SK-N-MC (cell line): ENCODE measurements around the gene MAP1LC3B.

Experiments used
- EZH2 ChIP-seq: fragments of 200-600 bp; sonication (generic); IDR thresholded peaks from one replicate; pipeline ENCODE4 v1.6.1; 2017; ENCODE audit warnings: antibody characterized with exemption
- FOXP2 ChIP-seq: optimal IDR thresholded peaks from 2 replicates; pipeline ENCODE3; 2011; ENCODE audit warnings: mild to moderate bottlenecking, moderate library complexity; ENCODE audit not compliant: insufficient read depth; ENCODE audit errors: extremely low read length, control extremely low read depth
- POLR2AphosphoS5 ChIP-seq: IDR thresholded peaks from 2 replicates; pipeline ENCODE4 v1.6.1; 2012; ENCODE audit warnings: mild to moderate bottlenecking, low read depth, low read length, borderline replicate concordance

- TF ChIP-seq POLR2AphosphoS5 (no peak), FOXP2 (no peak), EZH2 (no peak)
These were observed 49.6 kb upstream of the MAP1LC3B start for GRCh38 chr16:87342504-87342903.
